Glomerular visceral epithelial cell (primary cell): ENCODE measurements around the gene THRB.
A peak's percentile ranks its signal among the peaks of the same experiment; 100 is the strongest.
"Not testable (repeated sequence)": the region's sequence is repeated elsewhere in the genome, so short reads cannot be mapped to it uniquely, and the experiment has no call there.

Source experiments
- DNase-seq: peaks from one replicate; pipeline ENCODE4 v3.0.0-alpha.2; 2016; ENCODE audit errors: extremely low spot score

Gene THRB

DNA sequence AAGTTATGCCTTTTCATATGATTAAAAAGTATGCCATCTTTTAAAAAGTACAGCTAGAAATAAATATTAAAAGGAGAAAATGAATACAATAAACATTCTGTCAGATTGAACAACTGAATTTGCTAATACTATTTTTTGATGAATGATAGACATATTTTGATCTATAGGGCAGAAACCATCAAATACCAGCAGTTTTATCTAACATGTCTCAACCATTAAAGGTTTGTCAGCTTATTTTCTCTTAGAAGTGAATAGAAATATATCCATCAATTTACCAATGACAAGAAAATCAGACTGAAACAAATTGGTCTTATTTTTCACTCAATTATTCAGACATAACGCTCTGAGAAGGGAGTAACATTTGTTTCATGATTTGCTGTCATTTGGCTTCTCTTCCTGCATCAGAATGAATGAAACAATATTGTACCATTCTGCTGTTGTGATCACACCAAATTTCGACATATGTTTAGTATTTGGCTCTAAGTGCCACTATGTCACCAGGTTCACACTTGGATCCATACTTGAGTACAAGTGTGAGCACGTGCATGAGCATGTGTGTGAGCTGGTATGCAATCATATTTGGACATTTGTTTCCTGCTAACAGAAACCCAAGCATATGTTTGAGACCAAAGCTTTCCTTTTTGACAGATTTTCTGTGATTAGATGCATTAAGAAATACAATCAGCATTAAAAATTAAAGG is 86.5 kb downstream of the THRB start:
- DNase-seq, result no peak

DNA sequence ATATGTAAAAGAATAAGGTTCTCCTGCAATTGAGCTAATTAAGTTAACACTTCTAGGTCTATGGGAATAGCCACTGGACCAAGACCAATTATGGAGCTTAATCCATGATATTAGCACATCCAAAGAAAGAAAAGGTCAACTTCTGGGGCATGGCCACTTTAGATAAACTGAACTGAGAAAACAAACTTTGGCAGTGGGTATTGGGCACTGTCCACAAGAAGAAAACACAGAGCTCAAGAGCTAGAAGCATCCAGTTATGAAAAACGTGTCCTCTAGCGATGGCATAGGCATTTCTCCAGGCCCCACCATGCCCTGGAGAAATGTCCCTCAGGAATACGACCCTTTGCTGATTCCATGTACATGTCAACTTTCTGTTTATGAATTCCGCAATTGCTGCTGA is 87.8 kb downstream of the THRB start:
- no peak for DNase-seq

GRCh38 chr3:24405057-24405456 is 89.6 kb downstream of the THRB start:
- no peak for DNase-seq

GRCh38 chr3:24401811-24402185 is 92.9 kb downstream of the THRB start:
- DNase-seq, result no peak

DNA sequence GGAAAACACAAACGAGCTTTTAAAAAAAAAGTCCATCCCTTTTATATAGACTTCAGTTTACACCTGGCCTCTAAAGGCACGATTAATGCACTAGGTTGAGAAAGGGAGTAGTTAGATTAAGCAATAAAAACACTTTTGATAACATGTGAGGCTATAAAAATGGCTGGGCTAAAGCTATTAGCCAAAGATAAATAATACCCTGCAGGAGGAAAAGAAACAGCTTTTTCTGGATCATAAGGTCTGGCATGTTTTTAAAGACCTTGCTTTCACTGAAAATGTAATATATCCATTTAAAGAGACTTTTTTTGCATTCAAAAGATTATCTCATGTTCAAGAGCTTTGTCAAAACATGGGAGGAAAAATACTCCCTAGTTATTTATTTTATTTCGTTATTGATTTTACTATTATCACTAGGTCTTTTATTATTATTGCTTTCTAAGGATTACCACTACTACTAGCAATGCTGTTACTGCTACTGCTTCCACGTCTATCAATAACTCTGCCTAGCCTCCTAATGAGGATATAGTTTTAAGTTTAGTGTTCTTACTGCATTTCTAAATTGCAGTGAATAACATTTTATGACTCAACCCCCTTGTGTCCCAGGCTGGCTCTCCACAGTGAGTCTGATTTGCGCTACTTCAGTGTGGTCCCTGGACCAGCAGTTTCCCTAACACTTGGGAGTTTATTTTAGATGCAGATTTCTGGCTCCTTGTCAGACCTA is 93.4 kb downstream of the THRB start:
- DNase-seq, result no peak

DNA sequence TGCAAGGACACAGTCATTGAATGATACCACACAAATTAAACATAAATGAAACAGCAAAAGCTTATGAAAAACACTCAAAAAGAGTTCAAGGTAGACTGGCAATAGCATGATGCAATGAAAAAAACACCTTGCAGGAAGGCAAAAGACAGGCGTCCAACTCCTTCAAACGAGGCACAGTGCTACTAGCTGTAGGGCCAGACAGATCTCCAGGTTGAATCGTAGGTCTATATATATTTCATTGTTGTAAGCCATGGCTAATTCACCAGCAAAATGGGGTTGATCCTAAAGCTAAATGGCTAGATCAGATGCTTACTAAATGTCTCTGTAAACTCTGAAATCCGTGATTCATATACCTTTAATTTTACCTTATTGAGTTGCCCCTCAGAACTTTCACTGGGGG is 94.2 kb downstream of the THRB start:
- no peak for DNase-seq

DNA sequence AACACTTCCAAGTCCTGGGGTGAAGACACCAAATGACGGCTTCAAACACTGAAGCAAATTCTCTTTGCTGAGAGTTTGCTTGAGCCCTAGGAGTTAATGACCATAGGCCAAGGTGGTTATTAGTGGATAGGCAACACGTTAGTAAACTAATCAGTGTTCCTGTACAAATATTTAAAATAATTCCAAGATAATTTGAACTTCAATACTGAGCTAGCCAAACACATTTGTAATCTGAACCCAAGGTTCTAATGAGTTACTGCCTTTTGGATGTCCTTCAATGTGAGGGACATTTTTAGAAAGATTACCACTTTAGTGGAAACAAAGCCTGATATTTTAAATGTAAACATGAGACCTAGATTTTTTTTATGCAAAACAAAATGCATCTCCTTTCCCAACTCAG is 94.6 kb downstream of the THRB start:
- DNase-seq, result no peak

GRCh38 chr3:24399614-24400013 is 95.0 kb downstream of the THRB start:
- no peak for DNase-seq

DNA sequence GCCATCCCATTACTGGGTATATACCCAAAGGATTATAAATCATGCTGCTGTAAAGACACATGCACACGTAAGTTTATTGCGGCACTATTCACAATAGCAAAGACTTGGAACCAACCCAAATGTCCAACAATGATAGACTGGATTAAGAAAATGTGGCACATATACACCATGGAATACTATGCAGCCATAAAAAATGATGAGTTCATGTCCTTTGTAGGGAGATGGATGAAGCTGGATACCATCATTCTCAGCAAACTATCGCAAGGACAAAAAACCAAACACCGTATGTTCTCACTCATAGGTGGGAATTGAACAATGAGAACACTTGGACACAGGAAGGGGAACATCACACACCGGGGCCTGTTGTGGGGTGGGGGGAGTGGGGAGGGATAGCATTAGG is 95.9 kb downstream of the THRB start:
- not testable (repeated sequence) for DNase-seq

GRCh38 chr3:24396338-24396737 is 98.3 kb downstream of the THRB start:
- no peak for DNase-seq

GRCh38 chr3:24394754-24395153 is 99.9 kb downstream of the THRB start:
- no peak for DNase-seq

GRCh38 chr3:24393316-24393715 is 101.3 kb downstream of the THRB start:
- no peak for DNase-seq

DNA sequence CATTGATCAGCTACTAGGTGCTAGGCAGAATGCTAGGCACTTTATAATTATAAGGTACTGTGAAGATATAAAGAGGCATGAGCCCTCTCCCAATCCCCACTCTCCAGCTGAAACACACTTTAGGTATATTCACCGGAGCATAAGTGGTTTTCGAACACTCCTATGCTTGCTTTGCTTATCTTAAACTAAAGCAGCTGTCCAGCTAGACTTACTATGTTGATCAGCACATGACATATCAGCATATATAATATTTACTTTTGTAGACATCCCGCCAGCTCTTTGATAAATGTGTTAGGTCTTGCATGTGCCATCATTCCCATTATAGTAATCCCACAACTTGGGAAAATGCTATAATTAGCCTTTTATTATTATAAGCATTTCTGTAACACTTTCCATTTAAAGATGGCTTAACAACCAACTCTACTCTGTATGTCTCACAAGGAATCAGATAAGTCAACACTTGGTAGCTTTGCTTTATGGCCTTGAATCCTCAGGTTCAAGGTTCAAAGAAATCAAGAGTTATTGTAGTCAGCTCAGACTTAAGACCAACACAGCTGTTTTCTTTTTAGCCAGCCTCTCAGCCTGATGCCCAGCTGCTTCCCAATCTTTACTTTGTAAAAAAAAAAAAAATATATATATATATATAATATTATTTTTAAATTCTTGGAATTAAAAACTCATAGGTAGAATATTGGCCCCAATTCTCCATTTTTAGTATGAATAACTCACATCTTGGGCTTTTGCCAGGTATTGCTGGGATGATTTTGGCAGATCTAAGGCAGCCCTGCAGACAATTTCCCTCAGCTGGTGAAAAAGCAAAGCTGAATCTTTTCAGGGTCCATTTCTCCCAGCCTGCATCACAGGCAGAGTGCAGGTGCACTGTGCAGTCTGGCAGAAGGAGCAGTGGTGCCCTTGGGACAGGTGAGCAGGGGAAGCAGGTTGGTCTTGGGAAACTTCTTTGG is 104.2 kb downstream of the THRB start:
- DNase-seq, result no peak

DNA sequence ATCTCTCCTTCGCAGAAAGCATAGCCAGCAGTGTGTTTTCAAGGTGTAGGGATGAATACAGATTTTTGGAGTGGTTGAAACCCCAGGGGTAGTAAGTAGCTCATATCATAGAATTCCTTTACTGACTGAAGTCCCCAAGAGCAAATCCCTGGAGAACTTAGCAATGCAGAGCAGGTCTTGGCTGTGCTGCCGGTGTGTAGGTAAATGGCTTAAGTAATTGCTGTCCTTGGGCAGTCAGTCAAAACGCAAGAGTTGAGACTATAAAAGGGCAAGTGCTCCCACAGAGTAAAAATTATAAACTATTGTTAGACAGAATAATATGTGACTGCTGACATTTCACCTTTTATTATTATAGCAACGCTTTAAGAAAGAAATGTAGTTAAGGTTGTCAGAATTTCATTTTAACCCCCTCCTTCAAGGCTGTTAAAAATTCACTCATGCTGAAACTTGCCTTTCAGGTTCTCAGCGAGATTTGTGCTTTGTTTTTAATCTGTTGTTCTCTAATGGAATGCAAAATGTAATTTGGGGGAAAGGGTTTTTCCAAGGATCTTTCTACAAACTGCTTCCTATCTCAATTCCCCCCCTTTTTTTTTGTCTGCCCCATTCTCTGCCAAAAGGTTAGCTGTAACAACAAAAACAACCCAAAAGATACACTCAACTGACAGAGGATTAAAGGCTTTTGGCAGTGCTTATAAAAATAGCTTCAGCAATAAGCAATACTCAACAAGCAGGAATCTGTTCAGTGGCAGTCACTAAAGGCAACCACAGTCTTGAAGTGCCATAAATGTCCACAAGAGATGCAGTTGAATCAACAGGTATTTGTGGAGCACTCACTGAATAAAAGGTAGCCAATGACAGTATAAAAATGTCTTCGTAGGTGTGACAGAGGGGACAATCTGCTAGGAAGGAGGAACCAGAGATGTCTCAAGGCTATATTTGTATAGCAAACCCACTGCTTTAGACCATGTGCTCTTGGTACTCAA is 105.3 kb downstream of the THRB start:
- DNase-seq, result no peak

DNA sequence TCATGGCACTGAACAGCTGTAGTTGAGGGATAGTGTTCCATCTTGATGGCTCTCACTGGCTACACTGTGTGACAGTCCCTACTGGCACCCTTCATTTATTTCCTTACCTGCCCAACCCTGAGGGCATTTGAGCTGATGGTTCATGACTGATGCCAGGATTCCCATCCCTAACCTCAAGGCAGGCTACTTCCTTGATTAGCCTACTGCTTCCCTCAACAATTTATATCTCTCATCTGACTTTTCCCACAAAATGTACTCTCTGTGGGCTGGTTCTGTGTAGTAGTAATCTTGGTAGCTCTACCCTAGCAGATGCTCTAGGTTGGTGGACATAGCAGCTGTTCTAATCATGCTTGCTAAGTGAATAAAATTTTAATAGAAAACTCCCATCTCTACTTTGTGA is 106.0 kb downstream of the THRB start:
- no peak for DNase-seq

DNA sequence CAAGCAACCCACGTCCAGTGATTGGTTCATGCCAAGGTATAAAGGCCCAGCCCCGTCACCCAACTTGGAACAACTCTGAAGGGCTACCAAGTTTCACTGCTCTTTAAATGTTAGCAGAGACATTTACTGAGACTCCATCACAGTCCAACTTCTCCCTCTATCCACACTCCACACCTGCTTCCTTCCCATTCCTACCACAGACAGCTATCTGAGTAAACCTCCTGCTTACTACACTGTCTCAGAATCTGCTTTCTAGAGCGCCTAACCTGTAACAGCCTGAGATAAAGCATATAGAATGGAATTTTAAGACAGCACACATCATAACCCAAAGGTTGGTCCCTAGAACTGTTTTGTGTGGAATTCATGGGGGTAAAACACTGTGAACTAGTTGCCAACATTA is 106.5 kb downstream of the THRB start:
- no peak for DNase-seq

GRCh38 chr3:24387493-24387892 is 107.2 kb downstream of the THRB start:
- peak; percentile 12 for DNase-seq

DNA sequence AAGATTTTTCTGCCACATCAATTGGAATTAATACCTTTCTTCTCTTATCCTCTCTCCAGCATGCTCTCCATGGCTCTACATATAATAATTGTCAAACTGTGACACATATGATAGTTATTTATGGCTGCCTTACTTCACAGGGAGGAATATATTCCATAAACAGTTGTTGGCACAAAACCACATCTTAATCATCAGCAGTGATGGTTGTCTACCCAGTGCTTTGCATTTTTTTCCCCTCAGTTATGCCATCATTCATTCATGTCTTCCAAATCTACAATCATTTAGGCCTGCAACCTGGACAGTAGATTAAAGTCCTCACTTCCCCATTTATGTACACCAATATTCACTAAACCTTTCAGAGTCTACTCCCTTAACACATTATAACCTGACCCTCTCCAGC is 107.7 kb downstream of the THRB start:
- peak; percentile 25 for DNase-seq

- DNase-seq, result no peak
Measured at GRCh38 chr3:24386458-24386857, 108.2 kb downstream of the THRB start.

GRCh38 chr3:24385012-24385615 is 109.5 kb downstream of the THRB start:
- no peak for DNase-seq

- DNase-seq, result no peak
Measured at GRCh38 chr3:24382647-24383046, 112.0 kb downstream of the THRB start.
